GM12878 (cell line): ENCODE data around the gene S1PR2. TPM values are rescaled to one million over a fixed set of nuclear protein-coding genes. Genes with fewer than 3 reads are reported as not detected.
"Not testable (repeated sequence)": the region's sequence is repeated elsewhere in the genome, so short reads cannot be mapped to it uniquely, and the experiment has no call there.

Experiments used
- ATAC-seq: fragments of 200-7000 bp; cut with Tn5 transposase; 3 replicates; pipeline ENCODE4 v1.9.1; 2020; ENCODE audit warnings: mild to moderate bottlenecking, moderate library complexity
- BruUV-seq: library from RNA; stranded (reverse); fragments of 400-500 nt; replicated peaks from 2 replicates; lab custom pipeline; 2021; lab: Mats Ljungman, UMichigan
- CTCF ChIA-PET: fragments of 300-600 bp; sonication (Branson Sonifier 250); formaldehyde crosslinking; extraction: SDS; loops from one replicate; lab custom pipeline; 2021; ENCODE audit warnings: inconsistent platforms; lab: Yijun Ruan, JAX
- POLR2A ChIA-PET: fragments of 350-600 bp; formaldehyde crosslinking; extraction: SDS; loops from one replicate; lab custom pipeline; 2021; ENCODE audit warnings: inconsistent platforms; lab: Charles Lee
- RAD21 ChIA-PET: fragments of 300-600 bp; sonication (Branson Sonifier 250); formaldehyde crosslinking; loops from one replicate; lab custom pipeline; 2023; ENCODE audit warnings: antibody characterized with exemption; ENCODE audit not compliant: unreplicated experiment; lab: Charles Lee
- SMC1A ChIA-PET: fragments of 300-600 bp; sonication (Branson Sonifier 250); formaldehyde crosslinking; loops from one replicate; lab custom pipeline; 2023; ENCODE audit not compliant: unreplicated experiment, uncharacterized antibody; lab: Charles Lee
- DNase-seq: peaks from one replicate; pipeline ENCODE4 v3.0.0-alpha.2; 2011; ENCODE audit warnings: low read depth, low spot score
- FAIRE-seq: peaks from 3 replicates; lab custom pipeline; 2011; peaks lifted over from hg19 to GRCh38; lab: Jason Lieb, UNC
- H2AFZ ChIP-seq: 2 replicates; pipeline ENCODE4 v1.6.0; 2011; ENCODE audit warnings: low read depth, low read length, control low read depth; ENCODE audit not compliant: control insufficient read depth
- H3K27ac ChIP-seq: 2 replicates; pipeline ENCODE4 v1.5.1; 2011; ENCODE audit warnings: control low read depth; ENCODE audit not compliant: control insufficient read depth, insufficient read depth
- H3K27me3 ChIP-seq, 2 experiments: replicated peaks in 1 of 2; 2 replicates each; pipeline versions ENCODE4 v1.6.0 to v1.6.1; 2011; ENCODE audit warnings: low read length in 1 of 2; ENCODE audit not compliant: control insufficient read depth in 2 of 2, insufficient read depth in 2 of 2
- H3K36me3 ChIP-seq, 2 experiments: 2 replicates each; pipeline ENCODE4 v1.5.1; 2011; ENCODE audit warnings: low read length in 1 of 2; ENCODE audit not compliant: control insufficient read depth in 2 of 2, insufficient read depth in 2 of 2
- H3K4me1 ChIP-seq: 2 replicates; pipeline ENCODE4 v1.6.1; 2011; ENCODE audit warnings: mild to moderate bottlenecking, low read length, moderate library complexity, mixed read lengths; ENCODE audit not compliant: control insufficient read depth, insufficient read depth
- H3K4me2 ChIP-seq: 2 replicates; pipeline ENCODE4 v1.6.0; 2011; ENCODE audit warnings: control low read depth; ENCODE audit not compliant: control insufficient read depth, insufficient read depth
- H3K4me3 ChIP-seq: fragments of 200-600 bp; sonication (generic); 2 replicates; pipeline ENCODE4 v1.5.1; 2016
- H3K79me2 ChIP-seq: 2 replicates; pipeline ENCODE4 v1.6.0; 2011; ENCODE audit warnings: low read length; ENCODE audit not compliant: control insufficient read depth, insufficient read depth
- H3K9ac ChIP-seq: 2 replicates; pipeline ENCODE4 v1.8.0; 2011; ENCODE audit warnings: low read length, control low read depth, mixed read lengths; ENCODE audit not compliant: control insufficient read depth, insufficient read depth
- H3K9me3 ChIP-seq: replicated peaks from 3 replicates; pipeline ENCODE4 v1.5.1; 2011; ENCODE audit warnings: mild to moderate bottlenecking, low read length; ENCODE audit not compliant: control insufficient read depth, insufficient read depth
- H4K20me1 ChIP-seq: 2 replicates; pipeline ENCODE4 v1.6.0; 2011; ENCODE audit not compliant: control insufficient read depth, insufficient read depth
- CTCF ChIP-seq, 3 experiments: IDR thresholded peaks in 2 of 3; conservative IDR thresholded peaks in 1 of 3; 2 replicates each; pipeline ENCODE4 v1.5.1; 2011; ENCODE audit warnings: low read depth in 3 of 3, low read length in 3 of 3, mild to moderate bottlenecking in 3 of 3, control low read depth in 2 of 3, moderate library complexity in 2 of 3, inconsistent platforms in 1 of 3, mixed read lengths in 1 of 3; ENCODE audit not compliant: control insufficient read depth in 2 of 3, insufficient read depth in 1 of 3; ENCODE audit errors: extremely low read depth in 1 of 3
- E4F1 ChIP-seq: fragments of 450-650 bp; IDR thresholded peaks from 2 replicates; pipeline ENCODE4 v1.6.1; 2018; ENCODE audit warnings: borderline replicate concordance, mild to moderate bottlenecking; ENCODE audit not compliant: partially characterized antibody
- EGR1 ChIP-seq, 2 experiments: IDR thresholded peaks; 1 replicate in 1 of 2; 2 replicates in 1 of 2; pipeline ENCODE4 v1.6.1; 2011 to 2012; ENCODE audit warnings: low read depth in 2 of 2, low read length in 2 of 2, borderline replicate concordance in 1 of 2, mild to moderate bottlenecking in 1 of 2, moderate library complexity in 1 of 2
- HDAC6 ChIP-seq: fragments of 200-600 bp; sonication (generic); IDR thresholded peaks from one replicate; pipeline ENCODE4 v1.8.0; 2017; ENCODE audit warnings: antibody characterized with exemption; ENCODE audit not compliant: unreplicated experiment
- LARP7 ChIP-seq: fragments of 450-650 bp; IDR thresholded peaks from 2 replicates; pipeline ENCODE4 v1.6.1; 2017; ENCODE audit warnings: mild to moderate bottlenecking
- MEF2A ChIP-seq: IDR thresholded peaks from 2 replicates; pipeline ENCODE4 v1.6.1; 2011; ENCODE audit warnings: low read depth, mild to moderate bottlenecking, low read length, moderate library complexity; ENCODE audit not compliant: insufficient read depth
- POLR2AphosphoS5 ChIP-seq: IDR thresholded peaks from 2 replicates; pipeline ENCODE4 v1.6.1; 2011; ENCODE audit warnings: mild to moderate bottlenecking, low read length, inconsistent platforms
- REST ChIP-seq: IDR thresholded peaks from 2 replicates; pipeline ENCODE4 v1.6.1; 2012; ENCODE audit warnings: mild to moderate bottlenecking, low read depth, low read length
- WGBS: methylation state at CpG from one replicate; pipeline ENCODE4 v1.1.6; 2016; ENCODE audit warnings: low lambda C conversion rate; ENCODE audit not compliant: insufficient replicate concordance, insufficient coverage; ENCODE audit errors: missing lambda C conversion rate; 5-methylcytosine and 5-hydroxymethylcytosine counted together
- in situ Hi-C: fragments of 300-500 bp; cut with MboI; formaldehyde crosslinking; loops from 9 replicates; pipeline ENCODE4 v1.14.3; 2018; ENCODE audit warnings: mixed read lengths
- intact Hi-C: fragments of 100-400 bp; cut with micrococcal nuclease; formaldehyde crosslinking; loops from one replicate; pipeline ENCODE4 v1.14.2; 2022; ENCODE audit not compliant: unreplicated experiment
- polyA plus RNA-seq, 11 experiments: library from polyadenylated mRNA; depleted of rRNA in 4 of 11; unstranded in 6 of 11; stranded (reverse) in 5 of 11; fragments of >200 nt; fragmentation: Nextera tagmentation in 4 of 11; fragmentation: Illumina TruSeq in 1 of 11; extraction: Ambion mirVana in 4 of 11; extraction: Trizol in 1 of 11; gene quantifications; 1 replicate in 1 of 11; 2 replicates in 10 of 11; pipeline versions ENCODE4 v1.2.1 to v1.2.3, GENCODE V29; 2011 to 2016; ENCODE audit warnings: inconsistent platforms in 2 of 11, missing spikeins in 2 of 11, low read depth in 1 of 11
- total RNA-seq, 4 experiments: library from RNA; depleted of rRNA in 3 of 4; stranded (reverse); fragments of >200 nt in 3 of 4; fragmentation: Illumina TruSeq in 1 of 4; extraction: Trizol in 1 of 4; gene quantifications; 2 replicates each; pipeline versions ENCODE4 v1.2.1 to v1.2.3, GENCODE V29; 2013 to 2021

S1PR2 gene
- total and polyA plus RNA-seq, 10 of the 15 experiments (the other 5 are each of a cell fraction or from before 2014, with no cell fraction given): 4.9 to 26.8 (median 11.6) TPM

GRCh38 chr19:10180459-10180858 is 50.7 kb downstream of the S1PR2 start (continued):
- TF ChIP-seq CTCF (IDR thresholded peaks at IDR 0.05 in 2 of 3, conservative IDR thresholded peaks at IDR 0.05 in 1 of 3; ENCODE audit: control insufficient read depth in 2 of 3, extremely low read depth in 1 of 3, insufficient read depth in 1 of 3, low read depth in 3 of 3, low read length in 3 of 3): no peak
- TF ChIP-seq EGR1 (IDR thresholded peaks at IDR 0.05; ENCODE audit: borderline replicate concordance in 1 of 2, low read depth in 2 of 2, low read length in 2 of 2): no peak
- TF ChIP-seq REST: no peak
- no peak for TF ChIP-seq MEF2A
- TF ChIP-seq POLR2AphosphoS5: no peak
- no peak for TF ChIP-seq E4F1
- TF ChIP-seq HDAC6: no peak
- TF ChIP-seq LARP7: no peak

GRCh38 chr19:10180024-10180423 is 51.1 kb downstream of the S1PR2 start:
- ATAC-seq, H3K9ac ChIP-seq, H3K27ac ChIP-seq, RAD21 ChIA-PET, H2AFZ ChIP-seq, DNase-seq, H3K4me1 ChIP-seq, H4K20me1 ChIP-seq, SMC1A ChIA-PET, H3K27me3 ChIP-seq, POLR2A ChIA-PET, intact Hi-C loops, H3K4me3 ChIP-seq, FAIRE-seq, H3K4me2 ChIP-seq, H3K9me3 ChIP-seq, in situ Hi-C loops: not testable (repeated sequence)
- Histone ChIP-seq H3K36me3 (peaks cover 22 to 30% of the 10 kb centered on the region in 2 experiments), H3K79me2 (peaks cover 15% of the 10 kb centered on the region)
- TSS peak; percentile 31 for BruUV-seq
- CTCF ChIA-PET: interaction anchor here (0.8 kb wide), 2 partner anchors 70 to 249 kb away, joined by 3 to 4 read pairs; no protein-coding TSS in a partner anchor
- WGBS: 99% methylated on average over 5 of the region's 6 CpGs
